Tibial nerve (tissue), 3 donors: ENCODE results near the gene TSSC4.

Experiments used
- POLR2A ChIP-seq, 2 donors: fragments of 450-650 bp; IDR thresholded peaks; one replicate each; pipeline ENCODE4 v1.6.1; 2017; ENCODE audit warnings: antibody characterized with exemption in 2 of 2, mild to moderate bottlenecking in 2 of 2, moderate library complexity in 2 of 2
- TF ChIP-seq, protein P1 (sequence below), 5 experiments: fragments of 200-600 bp in 3 of 5; fragments of 450-650 bp in 2 of 5; sonication (generic) in 3 of 5; IDR thresholded peaks; one replicate each; pipeline ENCODE4 v1.5.1; 2016 to 2019; ENCODE audit warnings: antibody characterized with exemption in 5 of 5, mild to moderate bottlenecking in 3 of 5, moderate library complexity in 2 of 5

DNA sequence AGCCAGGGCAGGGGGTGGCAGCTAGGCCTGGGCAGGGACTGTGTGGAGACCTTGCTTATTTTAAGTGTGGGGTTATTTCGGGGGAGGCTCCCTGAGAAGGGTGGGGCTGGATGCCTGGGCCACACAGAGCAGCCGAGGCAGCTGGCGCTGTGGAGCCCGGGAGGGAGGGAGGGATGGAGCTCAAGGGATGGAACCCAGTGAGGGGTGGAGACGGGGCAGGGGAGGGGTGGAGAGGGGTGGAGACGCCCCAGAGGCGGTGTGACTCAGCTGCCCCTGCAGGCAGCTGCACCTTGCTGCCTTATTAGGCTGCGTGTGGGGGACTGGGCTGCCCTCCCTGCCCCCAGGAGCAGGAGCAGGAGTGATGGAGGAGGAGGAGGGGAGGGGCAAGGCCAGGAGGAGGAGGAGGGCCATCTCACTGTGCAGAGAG lies 9.8 kb upstream of the TSSC4 start:
- TF ChIP-seq, protein P1, sequence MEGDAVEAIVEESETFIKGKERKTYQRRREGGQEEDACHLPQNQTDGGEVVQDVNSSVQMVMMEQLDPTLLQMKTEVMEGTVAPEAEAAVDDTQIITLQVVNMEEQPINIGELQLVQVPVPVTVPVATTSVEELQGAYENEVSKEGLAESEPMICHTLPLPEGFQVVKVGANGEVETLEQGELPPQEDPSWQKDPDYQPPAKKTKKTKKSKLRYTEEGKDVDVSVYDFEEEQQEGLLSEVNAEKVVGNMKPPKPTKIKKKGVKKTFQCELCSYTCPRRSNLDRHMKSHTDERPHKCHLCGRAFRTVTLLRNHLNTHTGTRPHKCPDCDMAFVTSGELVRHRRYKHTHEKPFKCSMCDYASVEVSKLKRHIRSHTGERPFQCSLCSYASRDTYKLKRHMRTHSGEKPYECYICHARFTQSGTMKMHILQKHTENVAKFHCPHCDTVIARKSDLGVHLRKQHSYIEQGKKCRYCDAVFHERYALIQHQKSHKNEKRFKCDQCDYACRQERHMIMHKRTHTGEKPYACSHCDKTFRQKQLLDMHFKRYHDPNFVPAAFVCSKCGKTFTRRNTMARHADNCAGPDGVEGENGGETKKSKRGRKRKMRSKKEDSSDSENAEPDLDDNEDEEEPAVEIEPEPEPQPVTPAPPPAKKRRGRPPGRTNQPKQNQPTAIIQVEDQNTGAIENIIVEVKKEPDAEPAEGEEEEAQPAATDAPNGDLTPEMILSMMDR (IDR thresholded peaks at IDR 0.05): no peak
- no peak for TF ChIP-seq POLR2A (IDR thresholded peaks at IDR 0.05)
